Sigmoid colon (tissue), 7 donors: ENCODE results near the gene S100A5. TPM values are rescaled to one million over a fixed set of nuclear protein-coding genes. Genes with fewer than 3 reads are reported as not detected.
"Not testable (repeated sequence)": the region's sequence is repeated elsewhere in the genome, so short reads cannot be mapped to it uniquely, and the experiment has no call there.

ENCODE experiments used
- DNase-seq: peaks from one replicate; pipeline ENCODE4 v3.0.0-alpha.2; 2019
- H3K27ac ChIP-seq, 4 donors: fragments of 200-600 bp; sonication (generic); one replicate each; pipeline ENCODE4 v1.5.1; 2016 to 2019; ENCODE audit warnings: mild to moderate bottlenecking in 1 of 4
- H3K27me3 ChIP-seq, 3 donors: fragments of 200-600 bp; sonication (generic); one replicate each; pipeline ENCODE4 v1.5.1; 2019; ENCODE audit warnings: mild to moderate bottlenecking in 1 of 3
- H3K36me3 ChIP-seq, 4 donors: fragments of 200-600 bp; sonication (generic); one replicate each; pipeline ENCODE4 v1.5.1; 2016 to 2019
- H3K4me1 ChIP-seq, 4 donors: fragments of 200-600 bp; sonication (generic); one replicate each; pipeline ENCODE4 v1.5.1; 2017 to 2019
- H3K4me3 ChIP-seq, 4 donors: fragments of 200-600 bp; sonication (generic); one replicate each; pipeline ENCODE4 v1.5.1; 2017 to 2019; ENCODE audit warnings: mild to moderate bottlenecking in 2 of 4, moderate library complexity in 1 of 4
- H3K9me3 ChIP-seq, 4 donors: fragments of 200-600 bp in 3 of 4; sonication (generic) in 3 of 4; one replicate each; pipeline versions ENCODE4 v1.5.1 to v1.6.1; 2013 to 2019
- EP300 ChIP-seq, 4 donors: sonication (generic); formaldehyde crosslinking; IDR thresholded peaks; one replicate each; pipeline ENCODE4 v1.6.1; 2017; ENCODE audit warnings: antibody characterized with exemption in 4 of 4
- POLR2A ChIP-seq, 2 donors: fragments of 450-650 bp; IDR thresholded peaks; one replicate each; pipeline ENCODE4 v1.6.1; 2016; ENCODE audit warnings: antibody characterized with exemption in 2 of 2, mild to moderate bottlenecking in 2 of 2, moderate library complexity in 2 of 2
- POLR2AphosphoS5 ChIP-seq, 4 donors: sonication (generic); formaldehyde crosslinking; IDR thresholded peaks; one replicate each; pipeline ENCODE4 v1.6.1; 2017; ENCODE audit warnings: antibody characterized with exemption in 4 of 4
- WGBS, 2 donors: extraction: QIAGEN DNeasy Blood & Tissue Kit; methylation state at CpG; one replicate each; pipeline ENCODE4 v1.1.7; 2013; 5-methylcytosine and 5-hydroxymethylcytosine counted together
- intact Hi-C: fragments of 100-400 bp; cut with DNase I; formaldehyde crosslinking; loops from one replicate; pipeline ENCODE4 v1.15.1; 2023
- polyA plus RNA-seq, 3 donors: library from polyadenylated mRNA; stranded (reverse); fragments of 200-250 nt; gene quantifications; one replicate each; pipeline ENCODE4 v1.2.3, GENCODE V29; 2013
- total RNA-seq, 4 donors: library from RNA; depleted of rRNA; stranded (reverse); fragments of >200 nt; gene quantifications; one replicate each; pipeline ENCODE4 v1.1.0, GENCODE V29; 2016
- TF ChIP-seq, protein P1 (sequence below), 4 experiments: fragments of 450-650 bp in 3 of 4; fragments of 200-600 bp in 1 of 4; IDR thresholded peaks; one replicate each; pipeline ENCODE4 v1.5.1; 2016 to 2019; ENCODE audit warnings: antibody characterized with exemption in 4 of 4, mild to moderate bottlenecking in 3 of 4, moderate library complexity in 2 of 4
- donor health status: healthy with polysubstance abuse.
- donor health status: Bipolar disorder and iron deficiency.
- donor health status: healthy.

Gene S100A5
- total and polyA plus RNA-seq, 7 donors, result not detected

GRCh38 chr1:153577624-153578051 lies 36.9 kb upstream of the S100A5 start:
- 14 to 57% methylated on average over 9 of the region's 9 CpGs for WGBS, 2 donors
- intact Hi-C loops, result no loop called here
- no peak for TF ChIP-seq POLR2AphosphoS5 (IDR thresholded peaks at IDR 0.05)

DNA sequence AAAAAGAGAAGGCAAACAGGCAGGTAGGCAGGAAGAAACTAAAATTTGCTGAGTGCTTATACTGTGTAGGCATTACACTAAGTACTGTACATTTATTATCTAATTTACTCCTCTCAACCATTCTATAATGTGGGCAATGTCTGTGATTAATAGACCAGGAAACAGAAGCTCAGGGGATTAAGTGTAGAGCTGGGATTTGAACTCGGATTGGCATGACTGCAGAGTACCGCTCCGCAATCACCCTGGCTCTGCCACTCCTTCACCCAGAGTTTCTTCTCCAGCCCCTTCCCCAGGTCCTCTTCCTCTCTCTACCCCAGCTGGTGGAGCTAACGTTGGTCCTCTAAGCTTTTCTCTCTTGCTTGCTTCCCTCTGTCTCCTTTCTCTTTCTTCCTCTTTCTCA lies 36.4 kb upstream of the S100A5 start:
- H3K27me3 ChIP-seq, result no peaks in the 10 kb centered on the region
- intact Hi-C loops, result no loop called here
- H3K36me3 ChIP-seq, result no peaks in the 10 kb centered on the region
- TF ChIP-seq POLR2AphosphoS5 (IDR thresholded peaks at IDR 0.05), result no peak
- TF ChIP-seq, protein P1, sequence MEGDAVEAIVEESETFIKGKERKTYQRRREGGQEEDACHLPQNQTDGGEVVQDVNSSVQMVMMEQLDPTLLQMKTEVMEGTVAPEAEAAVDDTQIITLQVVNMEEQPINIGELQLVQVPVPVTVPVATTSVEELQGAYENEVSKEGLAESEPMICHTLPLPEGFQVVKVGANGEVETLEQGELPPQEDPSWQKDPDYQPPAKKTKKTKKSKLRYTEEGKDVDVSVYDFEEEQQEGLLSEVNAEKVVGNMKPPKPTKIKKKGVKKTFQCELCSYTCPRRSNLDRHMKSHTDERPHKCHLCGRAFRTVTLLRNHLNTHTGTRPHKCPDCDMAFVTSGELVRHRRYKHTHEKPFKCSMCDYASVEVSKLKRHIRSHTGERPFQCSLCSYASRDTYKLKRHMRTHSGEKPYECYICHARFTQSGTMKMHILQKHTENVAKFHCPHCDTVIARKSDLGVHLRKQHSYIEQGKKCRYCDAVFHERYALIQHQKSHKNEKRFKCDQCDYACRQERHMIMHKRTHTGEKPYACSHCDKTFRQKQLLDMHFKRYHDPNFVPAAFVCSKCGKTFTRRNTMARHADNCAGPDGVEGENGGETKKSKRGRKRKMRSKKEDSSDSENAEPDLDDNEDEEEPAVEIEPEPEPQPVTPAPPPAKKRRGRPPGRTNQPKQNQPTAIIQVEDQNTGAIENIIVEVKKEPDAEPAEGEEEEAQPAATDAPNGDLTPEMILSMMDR (IDR thresholded peaks at IDR 0.05), result no peak
- no peak for TF ChIP-seq EP300 (IDR thresholded peaks at IDR 0.05)
- no peak for TF ChIP-seq POLR2A (IDR thresholded peaks at IDR 0.05)
- WGBS, 2 donors, result 43 to 52% methylated on average over 4 of the region's 4 CpGs
- no peak for DNase-seq
- no peak overlapping the region for H3K27ac ChIP-seq
- H3K4me3 ChIP-seq, result no peak overlapping the region
- no peaks in the 10 kb centered on the region for H3K9me3 ChIP-seq
- peaks cover 0 to 13% (median 8%) of the 10 kb centered on the region in 4 donors for H3K4me1 ChIP-seq

More at GRCh38 chr1:153577624-153578051, 36.9 kb upstream of the S100A5 start:
- no peaks in the 10 kb centered on the region for H3K27me3 ChIP-seq
- no peak overlapping the region for H3K27ac ChIP-seq
- no peaks in the 10 kb centered on the region for H3K36me3 ChIP-seq
- DNase-seq, result no peak
- H3K4me3 ChIP-seq, result no peak overlapping the region
- H3K4me1 ChIP-seq, result peaks cover 0 to 8% (median 3%) of the 10 kb centered on the region in 4 donors
- no peaks in the 10 kb centered on the region for H3K9me3 ChIP-seq

DNA sequence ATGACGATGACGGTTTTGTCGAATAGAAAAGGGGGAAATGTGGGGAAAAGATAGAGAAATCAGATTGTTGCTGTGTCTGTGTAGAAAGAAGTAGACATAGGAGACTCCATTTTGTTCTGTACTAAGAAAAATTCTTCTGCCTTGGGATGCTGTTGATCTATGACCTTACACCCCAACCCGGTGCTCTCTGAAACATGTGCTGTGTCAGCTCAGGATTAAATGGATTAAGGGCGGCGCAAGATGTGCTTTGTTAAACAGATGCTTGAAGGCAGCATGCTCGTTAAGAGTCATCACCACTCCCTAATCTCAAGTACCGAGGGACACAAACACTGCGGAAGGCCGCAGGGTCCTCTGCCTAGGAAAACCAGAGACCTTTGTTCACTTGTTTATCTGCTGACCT lies 34.8 kb upstream of the S100A5 start:
- H3K36me3 ChIP-seq, H3K27me3 ChIP-seq, H3K27ac ChIP-seq, DNase-seq, H3K4me3 ChIP-seq, H3K9me3 ChIP-seq, intact Hi-C loops: not testable (repeated sequence)
- WGBS, 2 donors, result 87 to 90% methylated on average over 10 of the region's 10 CpGs
- H3K4me1 ChIP-seq, result peaks cover 0 to 14% (median 10%) of the 10 kb centered on the region in 4 donors

- peaks cover 0 to 14% (median 10%) of the 10 kb centered on the region in 4 donors for H3K4me1 ChIP-seq
- H3K27me3 ChIP-seq, H3K9me3 ChIP-seq, H3K36me3 ChIP-seq, DNase-seq, H3K4me3 ChIP-seq, intact Hi-C loops, H3K27ac ChIP-seq: not testable (repeated sequence)
- 91 to 97% methylated on average over 35 of the region's 35 CpGs for WGBS, 2 donors
Observed at GRCh38 chr1:153575081-153575491, 34.4 kb upstream of the S100A5 start.

DNA sequence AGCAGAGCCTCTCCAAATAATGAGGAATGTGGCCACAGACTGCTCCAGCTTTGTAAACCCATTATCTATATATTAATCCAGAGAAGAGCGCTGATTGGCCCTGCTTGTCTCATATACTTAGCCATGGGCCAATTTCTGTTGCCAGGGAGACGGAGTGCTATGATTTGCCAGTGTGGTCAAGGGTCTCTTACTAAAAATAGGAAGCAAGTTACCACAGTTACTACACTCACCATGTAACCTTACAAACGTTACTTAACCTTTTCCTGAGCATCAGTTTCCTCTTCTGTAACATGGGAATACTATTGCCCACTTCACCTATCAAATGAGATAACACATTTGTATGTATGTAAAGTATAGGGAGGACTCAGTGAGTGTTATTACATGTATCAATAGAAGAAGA lies 32.6 kb upstream of the S100A5 start:
- no peaks in the 10 kb centered on the region for H3K27me3 ChIP-seq
- H3K9me3 ChIP-seq, result no peaks in the 10 kb centered on the region
- intact Hi-C loops, result loop anchor here (2.0 to 5.0 kb wide), 4 partner anchors 43 to 175 kb away; partner anchors contain the start of genes INTS3, S100A14 and SNAPIN
- TF ChIP-seq EP300 (IDR thresholded peaks at IDR 0.05), result no peak
- TF ChIP-seq, protein P1 (IDR thresholded peaks at IDR 0.05), result no peak
- TF ChIP-seq POLR2AphosphoS5 (IDR thresholded peaks at IDR 0.05), result no peak
- no peak for TF ChIP-seq POLR2A (IDR thresholded peaks at IDR 0.05)
- H3K27ac ChIP-seq, result peak overlapping the region; percentile 57 to 68 (median 62)
- 68 to 73% methylated on average over 3 of the region's 3 CpGs for WGBS, 2 donors
- H3K36me3 ChIP-seq, result no peaks in the 10 kb centered on the region
- no peak for DNase-seq
- H3K4me1 ChIP-seq, result peaks cover 0 to 21% (median 14%) of the 10 kb centered on the region in 4 donors
- H3K4me3 ChIP-seq, result no peak overlapping the region

DNA sequence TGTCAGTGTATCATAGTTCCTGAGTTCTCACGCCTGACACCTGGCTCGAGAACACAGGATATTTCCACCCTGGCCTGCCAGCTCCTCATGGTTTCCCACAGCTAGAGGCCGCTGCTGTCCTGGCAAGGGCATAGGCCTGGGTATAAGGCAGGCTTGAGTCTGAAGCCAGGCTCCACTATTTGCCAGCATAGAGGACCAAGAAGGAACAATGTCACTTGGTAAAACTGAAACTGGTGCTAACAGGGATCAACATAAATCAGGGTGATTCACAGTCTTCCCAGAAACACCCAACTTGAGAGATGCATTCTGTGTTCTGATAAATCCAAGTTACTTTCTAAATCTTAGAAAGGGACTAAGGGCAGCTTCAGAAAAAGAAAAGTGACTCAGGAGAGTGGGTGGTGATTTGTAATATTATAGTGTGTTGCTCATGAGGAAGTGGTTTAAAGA lies 31.9 kb upstream of the S100A5 start:
- WGBS, 2 donors, result 7 to 14% methylated on average over 3 of the region's 3 CpGs
- H3K36me3 ChIP-seq, result no peaks in the 10 kb centered on the region
- no peak overlapping the region for H3K4me3 ChIP-seq
- no peaks in the 10 kb centered on the region for H3K27me3 ChIP-seq
- TF ChIP-seq POLR2A (IDR thresholded peaks at IDR 0.05), result no peak
- peak in 3 of 4 donors; percentile 12 to 56 (median 55) for TF ChIP-seq POLR2AphosphoS5 (IDR thresholded peaks at IDR 0.05)
- TF ChIP-seq, protein P1 (IDR thresholded peaks at IDR 0.05), result peak; percentile 64 to 89 (median 84)
- no peak for TF ChIP-seq EP300 (IDR thresholded peaks at IDR 0.05)
- intact Hi-C loops, result loop anchor here (1.0 to 5.0 kb wide), 5 partner anchors 44 to 200 kb away; partner anchors contain the start of genes INTS3, S100A14 and SNAPIN
- no peaks in the 10 kb centered on the region for H3K9me3 ChIP-seq
- peak overlapping the region; percentile 57 to 68 (median 62) for H3K27ac ChIP-seq
- peaks cover 0 to 28% (median 22%) of the 10 kb centered on the region in 4 donors for H3K4me1 ChIP-seq
- DNase-seq, result peak; percentile 91
